GM12878 (cell line): ENCODE measurements around the gene SASH1. TPM values are rescaled to one million over a fixed set of nuclear protein-coding genes. Genes with fewer than 3 reads are reported as not detected.

Experiments used
- ASH2L ChIP-seq: fragments of 300-600, 200-600 bp; sonication (generic); IDR thresholded peaks from 2 replicates; pipeline ENCODE4 v1.6.1; 2017; ENCODE audit warnings: low read depth, mild to moderate bottlenecking, borderline replicate concordance
- CHD2 ChIP-seq: IDR thresholded peaks from 2 replicates; pipeline ENCODE4 v1.6.1; 2011; ENCODE audit warnings: low read depth, low read length, improper control_type of control experiment, borderline replicate concordance
- FOS ChIP-seq: IDR thresholded peaks from 3 replicates; pipeline ENCODE4 v1.6.1; 2011; ENCODE audit warnings: borderline replicate concordance; ENCODE audit not compliant: insufficient read length; ENCODE audit errors: extremely low read depth
- NFIC ChIP-seq: IDR thresholded peaks from 2 replicates; pipeline ENCODE4 v1.6.1; 2012; ENCODE audit warnings: low read depth, mild to moderate bottlenecking, inconsistent platforms, low read length, moderate library complexity
- NFYB ChIP-seq: IDR thresholded peaks from 2 replicates; pipeline ENCODE4 v1.6.1; 2011; ENCODE audit warnings: low read depth, mild to moderate bottlenecking, low read length, improper control_type of control experiment, moderate library complexity; ENCODE audit not compliant: insufficient read depth
- NR2C2 ChIP-seq: IDR thresholded peaks from 2 replicates; pipeline ENCODE4 v1.6.1; 2011; ENCODE audit warnings: borderline replicate concordance, low read depth; ENCODE audit not compliant: control insufficient read depth, insufficient read length
- NRF1 ChIP-seq: conservative IDR thresholded peaks from 2 replicates; pipeline ENCODE4 v1.6.1; 2011; ENCODE audit warnings: mild to moderate bottlenecking, low read depth, low read length, improper control_type of control experiment
- PAX5 ChIP-seq: IDR thresholded peaks from 2 replicates; pipeline ENCODE4 v1.6.1; 2011; ENCODE audit warnings: low read depth, low read length, borderline replicate concordance
- SMARCA5 ChIP-seq: fragments of 450-650 bp; IDR thresholded peaks from 2 replicates; pipeline ENCODE4 v1.6.1; 2017; ENCODE audit warnings: mild to moderate bottlenecking
- SMC3 ChIP-seq: IDR thresholded peaks from 2 replicates; pipeline ENCODE4 v1.6.1; 2011; ENCODE audit warnings: low read length, improper control_type of control experiment, borderline replicate concordance
- SP1 ChIP-seq: IDR thresholded peaks from one replicate; pipeline ENCODE4 v1.6.1; 2011; ENCODE audit warnings: low read depth, low read length
- SPI1 ChIP-seq: IDR thresholded peaks from 2 replicates; pipeline ENCODE4 v1.6.1; 2011; ENCODE audit warnings: low read depth, mild to moderate bottlenecking, low read length, moderate library complexity, borderline replicate concordance; ENCODE audit not compliant: insufficient read depth
- TCF3 ChIP-seq: IDR thresholded peaks from 2 replicates; pipeline ENCODE4 v1.6.1; 2012; ENCODE audit warnings: low read depth, mild to moderate bottlenecking, low read length, borderline replicate concordance; ENCODE audit not compliant: insufficient read depth
- ZNF622 ChIP-seq: fragments of 450-650 bp; IDR thresholded peaks from 2 replicates; pipeline ENCODE4 v1.6.1; 2017; ENCODE audit warnings: mild to moderate bottlenecking, inconsistent platforms
- polyA plus RNA-seq, 11 experiments: library from polyadenylated mRNA; depleted of rRNA in 4 of 11; unstranded in 6 of 11; stranded (reverse) in 5 of 11; fragments of >200 nt; fragmentation: Nextera tagmentation in 4 of 11; fragmentation: Illumina TruSeq in 1 of 11; extraction: Ambion mirVana in 4 of 11; extraction: Trizol in 1 of 11; gene quantifications; 1 replicate in 1 of 11; 2 replicates in 10 of 11; pipeline versions ENCODE4 v1.2.1 to v1.2.3, GENCODE V29; 2011 to 2016; ENCODE audit warnings: inconsistent platforms in 2 of 11, missing spikeins in 2 of 11, low read depth in 1 of 11
- total RNA-seq, 4 experiments: library from RNA; depleted of rRNA in 3 of 4; stranded (reverse); fragments of >200 nt in 3 of 4; fragmentation: Illumina TruSeq in 1 of 4; extraction: Trizol in 1 of 4; gene quantifications; 2 replicates each; pipeline versions ENCODE4 v1.2.1 to v1.2.3, GENCODE V29; 2013 to 2021
- TF ChIP-seq, protein P1 (sequence below): fragments of 450-650 bp; IDR thresholded peaks from 2 replicates; pipeline ENCODE4 v1.6.1; 2016; ENCODE audit warnings: mild to moderate bottlenecking, moderate library complexity, borderline replicate concordance
- TF ChIP-seq, protein P2 (sequence below): fragments of 450-650 bp; IDR thresholded peaks from 2 replicates; pipeline ENCODE4 v1.6.1; 2017; ENCODE audit warnings: borderline replicate concordance
- TF ChIP-seq, protein P3 (sequence below): IDR thresholded peaks from 2 replicates; pipeline ENCODE4 v1.6.1; 2011; ENCODE audit warnings: low read depth, low read length, improper control_type of control experiment, borderline replicate concordance
- TF ChIP-seq, protein P4 (sequence below): fragments of 450-650 bp; IDR thresholded peaks from 2 replicates; pipeline ENCODE4 v1.6.1; 2014; ENCODE audit warnings: mild to moderate bottlenecking
- TF ChIP-seq, protein P5 (sequence below): fragments of 450-650 bp; IDR thresholded peaks from 2 replicates; pipeline ENCODE4 v1.6.1; 2017; ENCODE audit warnings: low read depth, mild to moderate bottlenecking, moderate library complexity

The SASH1 gene
- total and polyA plus RNA-seq, 10 of the 15 experiments (the other 5 are each of a cell fraction or from before 2014, with no cell fraction given): 0.01 to 0.73 (median 0.14) TPM; not detected in 4

DNA sequence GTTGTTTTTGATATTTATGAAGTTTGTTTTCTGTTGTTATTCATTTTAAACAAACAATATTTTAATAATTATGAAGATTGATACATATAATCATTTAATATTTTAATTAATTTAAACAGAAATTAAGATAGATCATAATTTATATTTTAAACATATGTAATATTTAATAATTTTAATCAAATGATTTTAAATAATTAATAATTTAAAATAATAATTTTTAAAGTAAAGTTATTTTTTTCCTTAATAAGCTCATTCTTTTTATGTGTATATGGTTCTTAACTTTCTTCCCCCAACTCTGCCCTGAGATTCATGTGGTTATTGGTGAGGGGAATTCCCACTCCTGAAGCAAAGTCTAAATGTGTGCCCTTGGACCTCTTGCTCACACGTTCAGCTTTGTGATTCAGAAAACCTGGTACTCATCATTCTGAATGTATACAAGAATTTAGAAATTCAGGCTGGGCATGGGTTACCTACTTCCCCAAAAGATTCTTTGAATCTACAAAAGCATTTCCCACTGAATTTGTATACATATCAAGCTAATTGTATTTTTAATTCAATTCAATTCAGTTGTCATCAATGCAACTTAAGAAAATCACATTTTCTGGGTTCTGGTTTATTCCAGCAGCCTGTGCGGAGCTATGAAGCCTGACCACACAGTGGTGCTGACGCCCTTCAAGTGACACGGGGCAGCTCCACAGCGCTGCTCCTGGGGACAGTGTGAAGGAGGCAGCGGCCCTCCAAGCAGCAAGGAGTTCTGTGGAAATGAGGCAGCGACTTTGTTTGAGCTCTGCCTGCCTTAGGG is 235.2 kb downstream of the SASH1 start (continued):
- TF ChIP-seq, protein P1, sequence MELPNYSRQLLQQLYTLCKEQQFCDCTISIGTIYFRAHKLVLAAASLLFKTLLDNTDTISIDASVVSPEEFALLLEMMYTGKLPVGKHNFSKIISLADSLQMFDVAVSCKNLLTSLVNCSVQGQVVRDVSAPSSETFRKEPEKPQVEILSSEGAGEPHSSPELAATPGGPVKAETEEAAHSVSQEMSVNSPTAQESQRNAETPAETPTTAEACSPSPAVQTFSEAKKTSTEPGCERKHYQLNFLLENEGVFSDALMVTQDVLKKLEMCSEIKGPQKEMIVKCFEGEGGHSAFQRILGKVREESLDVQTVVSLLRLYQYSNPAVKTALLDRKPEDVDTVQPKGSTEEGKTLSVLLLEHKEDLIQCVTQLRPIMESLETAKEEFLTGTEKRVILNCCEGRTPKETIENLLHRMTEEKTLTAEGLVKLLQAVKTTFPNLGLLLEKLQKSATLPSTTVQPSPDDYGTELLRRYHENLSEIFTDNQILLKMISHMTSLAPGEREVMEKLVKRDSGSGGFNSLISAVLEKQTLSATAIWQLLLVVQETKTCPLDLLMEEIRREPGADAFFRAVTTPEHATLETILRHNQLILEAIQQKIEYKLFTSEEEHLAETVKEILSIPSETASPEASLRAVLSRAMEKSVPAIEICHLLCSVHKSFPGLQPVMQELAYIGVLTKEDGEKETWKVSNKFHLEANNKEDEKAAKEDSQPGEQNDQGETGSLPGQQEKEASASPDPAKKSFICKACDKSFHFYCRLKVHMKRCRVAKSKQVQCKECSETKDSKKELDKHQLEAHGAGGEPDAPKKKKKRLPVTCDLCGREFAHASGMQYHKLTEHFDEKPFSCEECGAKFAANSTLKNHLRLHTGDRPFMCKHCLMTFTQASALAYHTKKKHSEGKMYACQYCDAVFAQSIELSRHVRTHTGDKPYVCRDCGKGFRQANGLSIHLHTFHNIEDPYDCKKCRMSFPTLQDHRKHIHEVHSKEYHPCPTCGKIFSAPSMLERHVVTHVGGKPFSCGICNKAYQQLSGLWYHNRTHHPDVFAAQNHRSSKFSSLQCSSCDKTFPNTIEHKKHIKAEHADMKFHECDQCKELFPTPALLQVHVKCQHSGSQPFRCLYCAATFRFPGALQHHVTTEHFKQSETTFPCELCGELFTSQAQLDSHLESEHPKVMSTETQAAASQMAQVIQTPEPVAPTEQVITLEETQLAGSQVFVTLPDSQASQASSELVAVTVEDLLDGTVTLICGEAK: no peak
- TF ChIP-seq ZNF622: no peak
- TF ChIP-seq, protein P2, sequence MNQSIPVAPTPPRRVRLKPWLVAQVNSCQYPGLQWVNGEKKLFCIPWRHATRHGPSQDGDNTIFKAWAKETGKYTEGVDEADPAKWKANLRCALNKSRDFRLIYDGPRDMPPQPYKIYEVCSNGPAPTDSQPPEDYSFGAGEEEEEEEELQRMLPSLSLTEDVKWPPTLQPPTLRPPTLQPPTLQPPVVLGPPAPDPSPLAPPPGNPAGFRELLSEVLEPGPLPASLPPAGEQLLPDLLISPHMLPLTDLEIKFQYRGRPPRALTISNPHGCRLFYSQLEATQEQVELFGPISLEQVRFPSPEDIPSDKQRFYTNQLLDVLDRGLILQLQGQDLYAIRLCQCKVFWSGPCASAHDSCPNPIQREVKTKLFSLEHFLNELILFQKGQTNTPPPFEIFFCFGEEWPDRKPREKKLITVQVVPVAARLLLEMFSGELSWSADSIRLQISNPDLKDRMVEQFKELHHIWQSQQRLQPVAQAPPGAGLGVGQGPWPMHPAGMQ: no peak
- peak; percentile 93 for TF ChIP-seq SMC3
- TF ChIP-seq, protein P3, sequence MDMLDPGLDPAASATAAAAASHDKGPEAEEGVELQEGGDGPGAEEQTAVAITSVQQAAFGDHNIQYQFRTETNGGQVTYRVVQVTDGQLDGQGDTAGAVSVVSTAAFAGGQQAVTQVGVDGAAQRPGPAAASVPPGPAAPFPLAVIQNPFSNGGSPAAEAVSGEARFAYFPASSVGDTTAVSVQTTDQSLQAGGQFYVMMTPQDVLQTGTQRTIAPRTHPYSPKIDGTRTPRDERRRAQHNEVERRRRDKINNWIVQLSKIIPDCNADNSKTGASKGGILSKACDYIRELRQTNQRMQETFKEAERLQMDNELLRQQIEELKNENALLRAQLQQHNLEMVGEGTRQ: no peak
- no peak for TF ChIP-seq SP1
- TF ChIP-seq CHD2: no peak
- no peak for TF ChIP-seq FOS
- TF ChIP-seq NR2C2: no peak
- TF ChIP-seq, protein P4, sequence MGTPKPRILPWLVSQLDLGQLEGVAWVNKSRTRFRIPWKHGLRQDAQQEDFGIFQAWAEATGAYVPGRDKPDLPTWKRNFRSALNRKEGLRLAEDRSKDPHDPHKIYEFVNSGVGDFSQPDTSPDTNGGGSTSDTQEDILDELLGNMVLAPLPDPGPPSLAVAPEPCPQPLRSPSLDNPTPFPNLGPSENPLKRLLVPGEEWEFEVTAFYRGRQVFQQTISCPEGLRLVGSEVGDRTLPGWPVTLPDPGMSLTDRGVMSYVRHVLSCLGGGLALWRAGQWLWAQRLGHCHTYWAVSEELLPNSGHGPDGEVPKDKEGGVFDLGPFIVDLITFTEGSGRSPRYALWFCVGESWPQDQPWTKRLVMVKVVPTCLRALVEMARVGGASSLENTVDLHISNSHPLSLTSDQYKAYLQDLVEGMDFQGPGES: no peak
- TF ChIP-seq ASH2L: no peak
- TF ChIP-seq SMARCA5: peak; percentile 86; the same call in 1 of the 2 replicates
- TF ChIP-seq PAX5: no peak
- no peak for TF ChIP-seq NFIC
- TF ChIP-seq TCF3: no peak
- no peak for TF ChIP-seq NFYB
- TF ChIP-seq SPI1: no peak
- TF ChIP-seq NRF1: no peak
- TF ChIP-seq, protein P5, sequence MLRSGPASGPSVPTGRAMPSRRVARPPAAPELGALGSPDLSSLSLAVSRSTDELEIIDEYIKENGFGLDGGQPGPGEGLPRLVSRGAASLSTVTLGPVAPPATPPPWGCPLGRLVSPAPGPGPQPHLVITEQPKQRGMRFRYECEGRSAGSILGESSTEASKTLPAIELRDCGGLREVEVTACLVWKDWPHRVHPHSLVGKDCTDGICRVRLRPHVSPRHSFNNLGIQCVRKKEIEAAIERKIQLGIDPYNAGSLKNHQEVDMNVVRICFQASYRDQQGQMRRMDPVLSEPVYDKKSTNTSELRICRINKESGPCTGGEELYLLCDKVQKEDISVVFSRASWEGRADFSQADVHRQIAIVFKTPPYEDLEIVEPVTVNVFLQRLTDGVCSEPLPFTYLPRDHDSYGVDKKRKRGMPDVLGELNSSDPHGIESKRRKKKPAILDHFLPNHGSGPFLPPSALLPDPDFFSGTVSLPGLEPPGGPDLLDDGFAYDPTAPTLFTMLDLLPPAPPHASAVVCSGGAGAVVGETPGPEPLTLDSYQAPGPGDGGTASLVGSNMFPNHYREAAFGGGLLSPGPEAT: no peak
